ENCODE data around the gene STK4. TPM values are rescaled to one million over a fixed set of nuclear protein-coding genes. Genes with fewer than 3 reads are reported as not detected.

Gene STK4
- total and polyA plus RNA-seq, 2 donors (not counting 3 experiments of a cell fraction or from before 2014, with no cell fraction given): 9.1 to 29.6 TPM

GRCh38 chr20:45121388-45121787 lies 155.1 kb downstream of the STK4 start:
- H3K4me1 ChIP-seq (ENCODE audit: control insufficient read depth, extremely low read depth, insufficient read depth, low read length): no peaks in the 10 kb centered on the region
- H2AFZ ChIP-seq (ENCODE audit: low read depth, low read length): no peak overlapping the region
- no peaks in the 10 kb centered on the region for H3K9me1 ChIP-seq (replicated peaks; ENCODE audit: control insufficient read depth, extremely low read depth, insufficient read depth, low read length)
- ChIA-PET POLR2A (no interaction called here), CTCF (interaction anchor here (1.5 to 2.4 kb wide), 2 partner anchors 10 to 170 kb away, joined by 7 to 13 read pairs; no protein-coding TSS in a partner anchor)
- no peak overlapping the region for H3K27ac ChIP-seq (ENCODE audit: insufficient read depth, low read depth, low read length)
- H4K20me1 ChIP-seq (replicated peaks; ENCODE audit: control insufficient read depth, extremely low read depth, insufficient read depth, low read length): no peaks in the 10 kb centered on the region
- intact Hi-C loops (cut with micrococcal nuclease): no loop called here
- no peaks in the 10 kb centered on the region for H3K36me3 ChIP-seq (ENCODE audit: control insufficient read depth in 2 of 2, extremely low read depth in 1 of 2, insufficient read depth in 2 of 2, low read length in 2 of 2)
- BruUV-seq (replicated peaks): no TSS peak
- H3K9me3 ChIP-seq (replicated peaks; ENCODE audit: control insufficient read depth, insufficient read depth, low read length): no peaks in the 10 kb centered on the region
- no peak for TF ChIP-seq FOS (IDR thresholded peaks at IDR 0.05; ENCODE audit: borderline replicate concordance, insufficient read depth, low read length)
- no peak for TF ChIP-seq MAX (IDR thresholded peaks at IDR 0.05; ENCODE audit: insufficient read depth, insufficient read length)
- TF ChIP-seq POLR2AphosphoS5 (IDR thresholded peaks at IDR 0.05; ENCODE audit: insufficient read depth, low read depth, low read length): no peak
- H3K9ac ChIP-seq (replicated peaks; ENCODE audit: extremely low read depth, insufficient read depth, low read length): no peak overlapping the region
- H3K4me3 ChIP-seq (replicated peaks in 1 of 3; ENCODE audit: insufficient read depth in 1 of 3, low read depth in 1 of 3, low read length in 3 of 3): no peak overlapping the region
- dilution Hi-C loops (cut with MboI; ENCODE audit: extremely low pct_ligation_motif_present, low sequenced_read_pairs): no loop called here
- no peak overlapping the region for H3K4me2 ChIP-seq (ENCODE audit: insufficient read depth, low read length)
- FAIRE-seq (no peak), DNase-seq (ENCODE audit: low read depth, low spot score) (no peak)
- peaks cover 5 to 9% of the 10 kb centered on the region in 2 experiments for H3K27me3 ChIP-seq (ENCODE audit: control insufficient read depth in 2 of 2, insufficient read depth in 2 of 2, low read length in 2 of 2)
- no peaks in the 10 kb centered on the region for H3K79me2 ChIP-seq (ENCODE audit: control insufficient read depth, insufficient read depth, low read length)

- Histone ChIP-seq H3K4me2 (ENCODE audit: insufficient read depth, low read length) (no peak within 1 kb of the TSS), H3K36me3 (ENCODE audit: control insufficient read depth in 2 of 2, extremely low read depth in 1 of 2, insufficient read depth in 2 of 2, low read length in 2 of 2) (no peaks in the 10 kb centered on the region), H3K79me2 (ENCODE audit: control insufficient read depth, insufficient read depth, low read length) (no peaks in the 10 kb centered on the region), H3K9me1 (replicated peaks; ENCODE audit: control insufficient read depth, extremely low read depth, insufficient read depth, low read length) (no peaks in the 10 kb centered on the region), H3K4me3 (replicated peaks in 1 of 3; ENCODE audit: insufficient read depth in 1 of 3, low read depth in 1 of 3, low read length in 3 of 3) (no peak within 1 kb of the TSS), H4K20me1 (replicated peaks; ENCODE audit: control insufficient read depth, extremely low read depth, insufficient read depth, low read length) (no peaks in the 10 kb centered on the region), H2AFZ (ENCODE audit: low read depth, low read length) (no peak within 1 kb of the TSS), H3K27ac (ENCODE audit: insufficient read depth, low read depth, low read length) (no peak within 1 kb of the TSS), H3K9ac (replicated peaks; ENCODE audit: extremely low read depth, insufficient read depth, low read length) (no peak within 1 kb of the TSS), H3K27me3 (ENCODE audit: control insufficient read depth in 2 of 2, insufficient read depth in 2 of 2, low read length in 2 of 2) (peaks cover 7 to 16% of the 10 kb centered on the region in 2 experiments), H3K9me3 (replicated peaks; ENCODE audit: control insufficient read depth, insufficient read depth, low read length) (no peaks in the 10 kb centered on the region), H3K4me1 (ENCODE audit: control insufficient read depth, extremely low read depth, insufficient read depth, low read length) (no peaks in the 10 kb centered on the region)
- no TSS peak for BruUV-seq (replicated peaks)
- intact Hi-C loops (cut with micrococcal nuclease) (no loop called here), dilution Hi-C loops (cut with MboI; ENCODE audit: extremely low pct_ligation_motif_present, low sequenced_read_pairs) (no loop called here)
- TF ChIP-seq CTCF (IDR thresholded peaks at IDR 0.05; ENCODE audit: extremely low read depth in 1 of 2, insufficient read depth in 1 of 2, low read depth in 1 of 2, low read length in 2 of 2) (no peak), POLR2AphosphoS5 (IDR thresholded peaks at IDR 0.05; ENCODE audit: insufficient read depth, low read depth, low read length) (no peak)
- DNase-seq (ENCODE audit: low read depth, low spot score) (no peak), FAIRE-seq (no peak)
- ChIA-PET CTCF (interaction anchor here (0.5 to 1.7 kb wide), 4 partner anchors 9 to 221 kb away, joined by 3 to 8 read pairs (median 4); partner anchors contain the start of gene WFDC5), POLR2A (no interaction called here)
These were observed 158.1 kb downstream of the STK4 start, which contains the start of gene WFDC12 for GRCh38 chr20:45124365-45124764. WFDC12 (minus strand) TSS chr20:45124465; CDS start chr20:45124447, 18 bp downstream.

Data from endothelial cell of umbilical vein (primary cell).